Stomach (tissue), 4 donors: ENCODE data around the gene PRAME.

Experiments used
- EP300 ChIP-seq: sonication (generic); formaldehyde crosslinking; IDR thresholded peaks from one replicate; pipeline ENCODE4 v1.6.1; 2017; ENCODE audit warnings: antibody characterized with exemption
- POLR2AphosphoS5 ChIP-seq, 3 donors: sonication (generic); formaldehyde crosslinking; IDR thresholded peaks; one replicate each; pipeline ENCODE4 v1.6.1; 2016; ENCODE audit warnings: antibody characterized with exemption in 3 of 3
- TF ChIP-seq, protein P1 (sequence below), 7 experiments: fragments of 450-650 bp in 4 of 7; fragments of 200-600 bp in 3 of 7; sonication (generic) in 3 of 7; IDR thresholded peaks; one replicate each; pipeline ENCODE4 v1.5.1; 2016 to 2019; ENCODE audit warnings: antibody characterized with exemption in 7 of 7, control low read depth in 2 of 7, mild to moderate bottlenecking in 1 of 7

DNA sequence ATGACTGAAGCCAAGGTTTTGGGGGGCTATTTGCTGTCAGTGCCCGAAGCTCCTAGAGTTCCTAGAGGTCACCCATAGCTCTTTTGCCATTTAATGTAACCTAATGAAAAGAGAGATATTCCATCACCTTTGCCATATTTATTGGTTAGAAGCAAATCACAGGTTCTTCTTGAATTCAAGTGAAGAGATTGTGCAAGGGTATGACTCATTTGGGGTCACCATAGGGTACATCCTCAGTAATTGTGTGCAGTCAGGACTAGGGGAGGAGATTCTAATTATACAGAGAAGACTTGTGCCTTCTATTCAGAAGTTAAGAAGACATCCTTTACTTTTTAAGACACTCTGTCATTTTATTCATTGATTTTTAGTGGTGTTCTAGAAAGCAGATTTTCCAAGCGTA is 6.9 kb upstream of the PRAME start:
- TF ChIP-seq, protein P1, sequence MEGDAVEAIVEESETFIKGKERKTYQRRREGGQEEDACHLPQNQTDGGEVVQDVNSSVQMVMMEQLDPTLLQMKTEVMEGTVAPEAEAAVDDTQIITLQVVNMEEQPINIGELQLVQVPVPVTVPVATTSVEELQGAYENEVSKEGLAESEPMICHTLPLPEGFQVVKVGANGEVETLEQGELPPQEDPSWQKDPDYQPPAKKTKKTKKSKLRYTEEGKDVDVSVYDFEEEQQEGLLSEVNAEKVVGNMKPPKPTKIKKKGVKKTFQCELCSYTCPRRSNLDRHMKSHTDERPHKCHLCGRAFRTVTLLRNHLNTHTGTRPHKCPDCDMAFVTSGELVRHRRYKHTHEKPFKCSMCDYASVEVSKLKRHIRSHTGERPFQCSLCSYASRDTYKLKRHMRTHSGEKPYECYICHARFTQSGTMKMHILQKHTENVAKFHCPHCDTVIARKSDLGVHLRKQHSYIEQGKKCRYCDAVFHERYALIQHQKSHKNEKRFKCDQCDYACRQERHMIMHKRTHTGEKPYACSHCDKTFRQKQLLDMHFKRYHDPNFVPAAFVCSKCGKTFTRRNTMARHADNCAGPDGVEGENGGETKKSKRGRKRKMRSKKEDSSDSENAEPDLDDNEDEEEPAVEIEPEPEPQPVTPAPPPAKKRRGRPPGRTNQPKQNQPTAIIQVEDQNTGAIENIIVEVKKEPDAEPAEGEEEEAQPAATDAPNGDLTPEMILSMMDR (IDR thresholded peaks at IDR 0.05), result no peak
- no peak for TF ChIP-seq POLR2AphosphoS5 (IDR thresholded peaks at IDR 0.05)
- no peak for TF ChIP-seq EP300
